Suprapubic skin (tissue), 3 donors: ENCODE measurements around the gene RNF217.

Experiments used
- POLR2A ChIP-seq, 2 donors: fragments of 450-650 bp; IDR thresholded peaks; one replicate each; pipeline ENCODE4 v1.6.1; 2017; ENCODE audit warnings: antibody characterized with exemption in 2 of 2, mild to moderate bottlenecking in 2 of 2, moderate library complexity in 2 of 2
- TF ChIP-seq, protein P1 (sequence below), 2 donors: fragments of 200-600 bp in 1 of 2; fragments of 450-650 bp in 1 of 2; sonication (generic) in 1 of 2; IDR thresholded peaks; one replicate each; pipeline ENCODE4 v1.5.1; 2016 to 2019; ENCODE audit warnings: antibody characterized with exemption in 2 of 2, mild to moderate bottlenecking in 1 of 2, moderate library complexity in 1 of 2

DNA sequence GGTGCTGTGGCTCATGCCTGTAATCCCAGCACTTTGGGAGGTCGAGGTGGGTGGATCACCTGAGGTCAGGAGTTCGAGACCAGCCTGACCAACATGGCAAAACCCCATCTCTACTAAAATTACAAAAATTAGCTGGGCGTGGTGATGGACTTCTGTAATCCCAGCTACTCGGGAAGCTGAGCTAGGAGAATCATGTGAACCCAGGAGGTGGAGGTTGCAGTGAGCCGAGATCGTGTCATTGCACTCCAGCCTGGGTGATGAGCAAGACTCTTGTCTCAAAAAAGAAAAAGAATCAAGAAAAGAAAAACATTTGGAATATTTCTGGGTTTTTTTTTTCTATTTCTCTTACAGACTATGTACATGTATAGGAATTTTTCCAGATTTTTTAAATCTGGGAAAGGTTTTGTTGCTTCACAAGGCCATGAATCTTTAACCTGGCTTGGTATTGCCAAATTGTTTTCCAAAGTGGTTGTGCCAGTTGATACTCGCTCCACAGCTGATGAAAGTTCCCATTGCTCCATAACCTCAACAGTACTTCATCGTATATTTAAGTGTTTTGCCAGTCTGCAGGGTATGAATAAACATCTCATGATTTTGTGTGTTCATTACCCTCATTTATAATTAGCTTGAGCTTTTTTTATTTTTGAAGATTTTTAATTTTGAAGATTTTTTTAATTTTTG is 33.5 kb downstream of the RNF217 start:
- TF ChIP-seq, protein P1, sequence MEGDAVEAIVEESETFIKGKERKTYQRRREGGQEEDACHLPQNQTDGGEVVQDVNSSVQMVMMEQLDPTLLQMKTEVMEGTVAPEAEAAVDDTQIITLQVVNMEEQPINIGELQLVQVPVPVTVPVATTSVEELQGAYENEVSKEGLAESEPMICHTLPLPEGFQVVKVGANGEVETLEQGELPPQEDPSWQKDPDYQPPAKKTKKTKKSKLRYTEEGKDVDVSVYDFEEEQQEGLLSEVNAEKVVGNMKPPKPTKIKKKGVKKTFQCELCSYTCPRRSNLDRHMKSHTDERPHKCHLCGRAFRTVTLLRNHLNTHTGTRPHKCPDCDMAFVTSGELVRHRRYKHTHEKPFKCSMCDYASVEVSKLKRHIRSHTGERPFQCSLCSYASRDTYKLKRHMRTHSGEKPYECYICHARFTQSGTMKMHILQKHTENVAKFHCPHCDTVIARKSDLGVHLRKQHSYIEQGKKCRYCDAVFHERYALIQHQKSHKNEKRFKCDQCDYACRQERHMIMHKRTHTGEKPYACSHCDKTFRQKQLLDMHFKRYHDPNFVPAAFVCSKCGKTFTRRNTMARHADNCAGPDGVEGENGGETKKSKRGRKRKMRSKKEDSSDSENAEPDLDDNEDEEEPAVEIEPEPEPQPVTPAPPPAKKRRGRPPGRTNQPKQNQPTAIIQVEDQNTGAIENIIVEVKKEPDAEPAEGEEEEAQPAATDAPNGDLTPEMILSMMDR (IDR thresholded peaks at IDR 0.05): no peak
- no peak for TF ChIP-seq POLR2A (IDR thresholded peaks at IDR 0.05)
